Calu3 (cell line): ENCODE data around the gene CHST8. TPM values are rescaled to one million over a fixed set of nuclear protein-coding genes. Genes with fewer than 3 reads are reported as not detected.
A peak's percentile ranks its signal among the peaks of the same experiment; 100 is the strongest.
"Not testable (repeated sequence)": the region's sequence is repeated elsewhere in the genome, so short reads cannot be mapped to it uniquely, and the experiment has no call there.

Source experiments
- BruUV-seq: library from RNA; stranded (reverse); fragments of 400-500 nt; replicated peaks from 2 replicates; lab custom pipeline; 2021; lab: Mats Ljungman, UMichigan
- CTCF ChIA-PET: fragments of 300-600 bp; sonication (Branson Sonifier 250); formaldehyde crosslinking; loops from one replicate; lab custom pipeline; 2022; ENCODE audit warnings: antibody characterized with exemption; lab: Charles Lee
- DNase-seq: peaks from one replicate; pipeline ENCODE4 v3.0.0; 2022
- H3K27ac Mint-ChIP-seq: one replicate; pipeline ENCODE4 v1.8.0; 2022; ENCODE audit warnings: mixed read lengths; ENCODE audit not compliant: unreplicated experiment
- H3K27me3 Mint-ChIP-seq: one replicate; pipeline ENCODE4 v1.8.0; 2022; ENCODE audit warnings: mixed read lengths; ENCODE audit not compliant: unreplicated experiment
- H3K36me3 Mint-ChIP-seq: one replicate; pipeline ENCODE4 v1.8.0; 2022; ENCODE audit warnings: mild to moderate bottlenecking, moderate library complexity, mixed read lengths; ENCODE audit not compliant: insufficient read depth, unreplicated experiment
- H3K4me1 Mint-ChIP-seq: one replicate; pipeline ENCODE4 v1.8.0; 2022; ENCODE audit warnings: mild to moderate bottlenecking, low read depth, mixed read lengths; ENCODE audit not compliant: unreplicated experiment
- H3K4me3 Mint-ChIP-seq: one replicate; pipeline ENCODE4 v1.8.0; 2022; ENCODE audit warnings: mild to moderate bottlenecking, low read depth, moderate library complexity, mixed read lengths; ENCODE audit not compliant: unreplicated experiment
- H3K9me3 Mint-ChIP-seq: one replicate; pipeline ENCODE4 v1.8.0; 2022; ENCODE audit warnings: low read depth, mixed read lengths; ENCODE audit not compliant: unreplicated experiment
- intact Hi-C: fragments of 100-400 bp; cut with micrococcal nuclease; formaldehyde crosslinking; loops from one replicate; pipeline ENCODE4 v1.10.0; 2022; ENCODE audit not compliant: unreplicated experiment
- total RNA-seq: library from RNA; stranded (reverse); gene quantifications from 2 replicates; pipeline ENCODE4 v1.2.3, GENCODE V29; 2022
- TF ChIP-seq, protein P1 (sequence below): fragments of 200-600 bp; IDR thresholded peaks from one replicate; pipeline ENCODE4 v1.8.0; 2022; ENCODE audit warnings: antibody characterized with exemption; ENCODE audit not compliant: unreplicated experiment

Gene CHST8
- total RNA-seq, 1 experiment from 2014 or later: not detected

GRCh38 chr19:33814181-33815165, 192.7 kb downstream of the CHST8 start:
- H3K9me3 Mint-ChIP-seq: no peaks in the 10 kb centered on the region
- CTCF ChIA-PET: no interaction called here
- no peak overlapping the region for H3K27ac Mint-ChIP-seq
- peaks cover 8% of the 10 kb centered on the region for H3K4me1 Mint-ChIP-seq
- intact Hi-C loops: no loop called here
- peaks cover 16% of the 10 kb centered on the region for H3K36me3 Mint-ChIP-seq
- H3K27me3 Mint-ChIP-seq: no peaks in the 10 kb centered on the region
- DNase-seq: no peak
- H3K4me3 Mint-ChIP-seq: no peak overlapping the region
- TF ChIP-seq, protein P1, sequence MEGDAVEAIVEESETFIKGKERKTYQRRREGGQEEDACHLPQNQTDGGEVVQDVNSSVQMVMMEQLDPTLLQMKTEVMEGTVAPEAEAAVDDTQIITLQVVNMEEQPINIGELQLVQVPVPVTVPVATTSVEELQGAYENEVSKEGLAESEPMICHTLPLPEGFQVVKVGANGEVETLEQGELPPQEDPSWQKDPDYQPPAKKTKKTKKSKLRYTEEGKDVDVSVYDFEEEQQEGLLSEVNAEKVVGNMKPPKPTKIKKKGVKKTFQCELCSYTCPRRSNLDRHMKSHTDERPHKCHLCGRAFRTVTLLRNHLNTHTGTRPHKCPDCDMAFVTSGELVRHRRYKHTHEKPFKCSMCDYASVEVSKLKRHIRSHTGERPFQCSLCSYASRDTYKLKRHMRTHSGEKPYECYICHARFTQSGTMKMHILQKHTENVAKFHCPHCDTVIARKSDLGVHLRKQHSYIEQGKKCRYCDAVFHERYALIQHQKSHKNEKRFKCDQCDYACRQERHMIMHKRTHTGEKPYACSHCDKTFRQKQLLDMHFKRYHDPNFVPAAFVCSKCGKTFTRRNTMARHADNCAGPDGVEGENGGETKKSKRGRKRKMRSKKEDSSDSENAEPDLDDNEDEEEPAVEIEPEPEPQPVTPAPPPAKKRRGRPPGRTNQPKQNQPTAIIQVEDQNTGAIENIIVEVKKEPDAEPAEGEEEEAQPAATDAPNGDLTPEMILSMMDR: no peak
- BruUV-seq: no TSS peak

DNA sequence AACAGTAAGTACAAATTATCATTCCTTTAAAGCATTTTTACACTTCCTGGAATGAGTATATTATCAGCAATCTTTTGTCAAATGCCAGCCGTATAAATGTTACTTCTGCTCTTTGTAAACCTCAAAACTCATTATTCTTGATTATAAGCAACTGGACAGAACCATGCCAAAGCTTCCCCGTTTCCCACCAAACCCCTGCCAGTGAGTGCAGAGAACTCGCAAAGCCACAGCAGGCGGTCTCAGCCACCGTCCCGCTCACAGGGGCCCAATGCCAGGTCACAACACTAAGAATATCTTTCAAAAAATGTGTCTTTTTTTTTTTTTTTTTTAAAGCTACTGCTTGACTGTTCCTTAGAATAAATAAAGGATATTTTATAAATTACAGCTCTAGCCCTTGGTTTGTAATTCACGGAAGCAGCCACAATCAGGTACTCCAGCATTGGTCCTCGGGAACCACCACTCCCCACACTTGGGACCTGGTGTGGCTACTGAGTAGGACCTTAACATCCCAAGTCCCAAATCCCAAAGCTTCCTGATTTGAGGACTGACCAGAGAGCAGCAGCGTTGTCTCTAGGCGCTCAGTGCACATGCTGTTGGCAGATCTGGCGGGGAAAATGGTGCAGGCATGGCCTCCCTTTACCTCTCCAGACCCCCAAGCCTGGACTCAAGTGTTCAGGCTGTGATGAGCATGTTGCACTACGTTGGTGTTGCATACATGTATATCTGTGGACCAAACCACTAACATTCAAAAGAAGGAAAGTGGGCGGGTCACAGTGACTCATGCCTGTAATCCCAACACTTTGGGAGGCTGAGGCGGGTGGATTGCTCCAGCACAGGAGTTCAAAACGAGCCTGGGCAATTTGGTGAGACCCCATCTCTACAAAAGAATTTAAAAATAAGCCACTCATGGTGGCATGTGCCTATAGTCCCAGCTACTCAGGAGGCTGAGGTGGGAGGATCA, 193.9 kb downstream of the CHST8 start:
- Mint-ChIP-seq H3K36me3 (peaks cover 20% of the 10 kb centered on the region), H3K27ac (no peak overlapping the region), H3K4me1 (peaks cover under 1% of the 10 kb centered on the region), H3K27me3 (no peaks in the 10 kb centered on the region), H3K9me3 (no peaks in the 10 kb centered on the region), H3K4me3 (no peak overlapping the region)
- TF ChIP-seq, protein P1: no peak
- BruUV-seq: no TSS peak
- DNase-seq: no peak
- intact Hi-C loops: no loop called here
- CTCF ChIA-PET: interaction anchor here (0.6 to 0.8 kb wide), 2 partner anchors 569 to 1905 kb away, joined by 3 to 5 read pairs; no protein-coding TSS in a partner anchor

- intact Hi-C loops: no loop called here
Measured at GRCh38 chr19:33818411-33818810, 196.7 kb downstream of the CHST8 start.

GRCh38 chr19:33819078-33819477, 197.3 kb downstream of the CHST8 start:
- H3K27ac Mint-ChIP-seq, intact Hi-C loops, H3K27me3 Mint-ChIP-seq, DNase-seq, H3K9me3 Mint-ChIP-seq, BruUV-seq, H3K4me1 Mint-ChIP-seq: not testable (repeated sequence)
- peak overlapping the region; percentile 79 for H3K4me3 Mint-ChIP-seq
- CTCF ChIA-PET: interaction anchor here (0.5 to 1.1 kb wide), 2 partner anchors 45 to 288 kb away, joined by 3 to 4 read pairs; no protein-coding TSS in a partner anchor
- peaks cover 12% of the 10 kb centered on the region for H3K36me3 Mint-ChIP-seq

More at GRCh38 chr19:33818411-33818810, 196.7 kb downstream of the CHST8 start:
- H3K4me3 Mint-ChIP-seq: no peak overlapping the region
- CTCF ChIA-PET: interaction anchor here (1.0 kb wide), 1 partner anchor 22 kb away, joined by 4 read pairs; the partner anchor contains the start of gene KCTD15
- TF ChIP-seq, protein P1: no peak
- DNase-seq: no peak
- H3K27me3 Mint-ChIP-seq: no peaks in the 10 kb centered on the region
- H3K27ac Mint-ChIP-seq: no peak overlapping the region
- no peaks in the 10 kb centered on the region for H3K9me3 Mint-ChIP-seq
- peaks cover 7% of the 10 kb centered on the region for H3K4me1 Mint-ChIP-seq
- peaks cover 19% of the 10 kb centered on the region for H3K36me3 Mint-ChIP-seq
- no TSS peak for BruUV-seq
